Measurements from ENCODE around the gene CNTNAP5. TPM values are rescaled to one million over a fixed set of nuclear protein-coding genes. Genes with fewer than 3 reads are reported as not detected.

CNTNAP5 gene
- total and polyA plus RNA-seq, 2 of the 4 experiments (the other 2 are of a cell fraction) = not detected

- Histone ChIP-seq H4K8ac (ENCODE audit: low read depth in 2 of 2, low read length in 2 of 2) (no peak overlapping the region), H3K9ac (ENCODE audit: low read depth, low read length) (no peak overlapping the region), H4K91ac (ENCODE audit: insufficient read depth, low read depth, low read length) (no peak overlapping the region), H3K4me1 (ENCODE audit: control insufficient read depth, insufficient read depth, low read length) (no peaks in the 10 kb centered on the region), H4K5ac (ENCODE audit: low read depth, low read length) (no peak overlapping the region), H3K9me3 (ENCODE audit: control insufficient read depth, insufficient read depth, low read length) (no peaks in the 10 kb centered on the region), H2BK120ac (ENCODE audit: low read depth, low read length) (no peak overlapping the region), H3K56ac (ENCODE audit: extremely low read depth, insufficient read depth, low read length) (no peak overlapping the region), H3K79me1 (ENCODE audit: low read depth in 1 of 2, low read length in 2 of 2) (no peaks in the 10 kb centered on the region), H2BK20ac (ENCODE audit: low read depth, low read length) (no peak overlapping the region), H3K27ac (ENCODE audit: insufficient read depth, low read length) (no peak overlapping the region), H2AK9ac (replicated peaks; ENCODE audit: low read depth, low read length, poor library complexity) (no peak overlapping the region), H3K9me1 (ENCODE audit: insufficient read depth, low read length) (no peaks in the 10 kb centered on the region), H3K4me2 (ENCODE audit: low read depth, low read length) (no peak overlapping the region), H2BK15ac (ENCODE audit: low read depth, low read length) (no peak overlapping the region), H3K23ac (ENCODE audit: low read depth, low read length) (no peak overlapping the region), H3K36me3 (ENCODE audit: control insufficient read depth, insufficient read depth, low read length) (no peaks in the 10 kb centered on the region), H3K4me3 (ENCODE audit: insufficient read depth, low read depth, low read length) (no peak overlapping the region), H3K27me3 (ENCODE audit: control insufficient read depth, insufficient read depth, low read length) (no peaks in the 10 kb centered on the region), H3K14ac (replicated peaks; ENCODE audit: low read depth, low read length) (no peak overlapping the region), H3K18ac (ENCODE audit: low read depth, low read length) (no peak overlapping the region), H4K20me1 (ENCODE audit: insufficient read depth, low read length) (no peaks in the 10 kb centered on the region), H2AFZ (replicated peaks; ENCODE audit: low read length, poor library complexity) (no peak overlapping the region), H3K4ac (ENCODE audit: low read depth, low read length) (no peak overlapping the region), H2BK5ac (ENCODE audit: low read depth, low read length, poor library complexity, severe bottlenecking) (no peak overlapping the region), H2AK5ac (ENCODE audit: low read depth, low read length) (no peak overlapping the region)
- DNase-seq (no peak), ATAC-seq (ENCODE audit: low read depth) (no peak)
- intact Hi-C loops (cut with micrococcal nuclease) (no loop called here), dilution Hi-C loops (cut with HindIII; ENCODE audit: low sequenced_read_pairs, unreplicated experiment) (no loop called here), in situ Hi-C loops (cut with MboI; ENCODE audit: low sequenced_read_pairs) (no loop called here)
- TF ChIP-seq MXI1 (IDR thresholded peaks at IDR 0.05; ENCODE audit: borderline replicate concordance, low read depth, low read length) (no peak), BHLHE40 (IDR thresholded peaks at IDR 0.05; ENCODE audit: low read depth, low read length) (no peak), RAD21 (IDR thresholded peaks at IDR 0.05; ENCODE audit: low read length) (no peak), CHD1 (IDR thresholded peaks at IDR 0.05; ENCODE audit: low read depth, low read length) (no peak), ELK1 (IDR thresholded peaks at IDR 0.05; ENCODE audit: borderline replicate concordance, low read depth, low read length) (no peak)
- ChIA-PET POLR2A (ENCODE audit: unreplicated experiment) (no interaction called here), CTCF (interaction anchor here (0.8 kb wide), 1 partner anchor 15 kb away, joined by 3 read pairs; no protein-coding TSS in a partner anchor)
- no CpG with 5 or more reads among the region's 3 CpGs for WGBS, 2 experiments (ENCODE audit: extremely low coverage in 2 of 2, insufficient read length in 1 of 2)
- BruUV-seq (replicated peaks) = no TSS peak
These were observed 498.0 kb downstream of the CNTNAP5 start for GRCh38 chr2:124523096-124523495.

Data from IMR-90 (cell line).